AG09309 (cell line): ENCODE data around the gene NAT8L.

ENCODE experiments used
- DNase-seq: peaks from one replicate; pipeline ENCODE4 v3.0.0-alpha.2; 2010; ENCODE audit warnings: low read depth
- H3K4me3 ChIP-seq: 2 replicates; pipeline ENCODE4 v1.5.1; 2011; ENCODE audit warnings: mild to moderate bottlenecking, low read depth, low read length, moderate library complexity; ENCODE audit not compliant: control insufficient read depth
- TF ChIP-seq, protein P1 (sequence below): IDR thresholded peaks from 2 replicates; pipeline ENCODE4 v1.5.1; 2011; ENCODE audit warnings: mild to moderate bottlenecking, low read depth, low read length, inconsistent platforms; ENCODE audit not compliant: insufficient read depth, control insufficient read depth; ENCODE audit errors: missing control alignments

NAT8L gene

GRCh38 chr4:2046031-2046961, 12.8 kb upstream of the NAT8L start:
- DNase-seq, result no peak
- no peak overlapping the region for H3K4me3 ChIP-seq
- TF ChIP-seq, protein P1, sequence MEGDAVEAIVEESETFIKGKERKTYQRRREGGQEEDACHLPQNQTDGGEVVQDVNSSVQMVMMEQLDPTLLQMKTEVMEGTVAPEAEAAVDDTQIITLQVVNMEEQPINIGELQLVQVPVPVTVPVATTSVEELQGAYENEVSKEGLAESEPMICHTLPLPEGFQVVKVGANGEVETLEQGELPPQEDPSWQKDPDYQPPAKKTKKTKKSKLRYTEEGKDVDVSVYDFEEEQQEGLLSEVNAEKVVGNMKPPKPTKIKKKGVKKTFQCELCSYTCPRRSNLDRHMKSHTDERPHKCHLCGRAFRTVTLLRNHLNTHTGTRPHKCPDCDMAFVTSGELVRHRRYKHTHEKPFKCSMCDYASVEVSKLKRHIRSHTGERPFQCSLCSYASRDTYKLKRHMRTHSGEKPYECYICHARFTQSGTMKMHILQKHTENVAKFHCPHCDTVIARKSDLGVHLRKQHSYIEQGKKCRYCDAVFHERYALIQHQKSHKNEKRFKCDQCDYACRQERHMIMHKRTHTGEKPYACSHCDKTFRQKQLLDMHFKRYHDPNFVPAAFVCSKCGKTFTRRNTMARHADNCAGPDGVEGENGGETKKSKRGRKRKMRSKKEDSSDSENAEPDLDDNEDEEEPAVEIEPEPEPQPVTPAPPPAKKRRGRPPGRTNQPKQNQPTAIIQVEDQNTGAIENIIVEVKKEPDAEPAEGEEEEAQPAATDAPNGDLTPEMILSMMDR, result no peak

- DNase-seq, result no peak
- TF ChIP-seq, protein P1, result no peak
- H3K4me3 ChIP-seq, result no peak overlapping the region
Observed at GRCh38 chr4:2047031-2047660, 12.0 kb upstream of the NAT8L start.

DNA sequence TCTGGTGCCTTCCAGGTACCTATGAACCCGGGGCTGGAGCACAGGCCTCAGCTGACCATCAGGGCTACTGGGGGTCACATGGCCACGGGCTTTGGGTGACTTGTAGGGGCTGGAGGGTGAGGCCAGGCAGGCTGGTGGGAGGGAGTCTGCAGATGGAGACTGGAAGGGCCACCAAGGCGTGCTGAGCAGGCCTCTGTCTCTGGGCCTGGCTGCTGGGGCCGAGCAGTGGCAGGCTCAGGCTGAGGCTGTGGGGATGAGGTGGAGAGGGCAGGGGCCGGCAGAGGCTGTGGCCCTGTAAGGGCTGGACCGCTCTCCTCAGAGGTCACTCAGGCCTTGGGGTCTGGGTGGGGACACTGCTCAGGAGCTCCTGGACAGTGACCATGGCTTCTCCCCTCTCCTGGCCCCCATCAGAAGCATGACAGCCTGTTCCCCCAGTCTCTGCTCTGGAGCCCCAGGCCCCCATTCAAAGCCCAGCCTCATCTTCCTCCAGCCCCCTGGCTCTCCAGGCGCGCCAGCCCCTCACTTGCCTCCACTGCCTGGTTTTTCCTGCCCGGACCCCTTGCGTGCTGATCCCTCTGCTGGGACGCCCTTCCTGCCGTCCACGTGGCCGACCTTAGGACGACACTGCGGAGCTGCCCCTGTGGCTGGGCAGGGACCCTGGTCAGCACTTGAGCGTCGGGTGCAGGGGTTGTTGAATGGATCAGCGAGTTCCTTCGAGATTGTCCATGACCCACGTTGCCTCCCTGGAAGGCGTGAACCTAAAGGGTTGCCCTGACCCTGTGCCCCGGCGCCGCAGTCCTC, 11.1 kb upstream of the NAT8L start:
- TF ChIP-seq, protein P1, result no peak
- DNase-seq, result no peak
- H3K4me3 ChIP-seq, result no peak overlapping the region

DNA sequence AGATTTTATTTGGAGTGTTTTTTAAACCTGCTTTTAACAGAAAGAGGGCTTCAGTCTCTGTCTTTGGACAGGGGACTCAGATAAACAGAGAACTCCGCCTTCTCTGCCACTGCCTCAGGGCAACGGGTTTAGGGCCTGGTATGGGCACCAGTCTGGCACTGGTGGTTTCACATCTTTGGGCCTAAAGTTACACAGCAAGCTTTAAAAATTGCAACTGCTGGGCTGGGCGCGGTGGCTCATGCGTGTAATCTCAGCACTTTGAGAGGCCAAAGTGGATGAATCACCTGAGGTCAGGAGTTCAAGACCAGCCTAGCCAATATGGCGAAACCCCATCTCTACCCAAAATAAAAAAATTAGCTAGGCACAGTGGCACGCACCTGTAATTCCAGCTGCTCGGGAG, 10.3 kb upstream of the NAT8L start:
- DNase-seq, result no peak
- H3K4me3 ChIP-seq, result no peak overlapping the region
- TF ChIP-seq, protein P1, result no peak

- TF ChIP-seq, protein P1, result no peak
- DNase-seq, result no peak
- H3K4me3 ChIP-seq, result no peak overlapping the region
Observed at GRCh38 chr4:2049381-2049780, 9.7 kb upstream of the NAT8L start.

GRCh38 chr4:2049811-2050210, 9.3 kb upstream of the NAT8L start:
- TF ChIP-seq, protein P1, result no peak
- DNase-seq, result no peak
- H3K4me3 ChIP-seq, result no peak overlapping the region
